PFSK-1 (cell line): ENCODE results near the gene TNNC1.

ENCODE experiments used
- FOXP2 ChIP-seq: optimal IDR thresholded peaks from 2 replicates; pipeline ENCODE3; 2011; ENCODE audit warnings: borderline replicate concordance, control low read depth, inconsistent platforms; ENCODE audit not compliant: insufficient read depth; ENCODE audit errors: extremely low read length, extremely low read depth
- POLR2AphosphoS5 ChIP-seq: IDR thresholded peaks from 2 replicates; pipeline ENCODE4 v1.6.1; 2012; ENCODE audit warnings: low read depth, mild to moderate bottlenecking, control low read depth, low read length, moderate library complexity
- REST ChIP-seq, 2 experiments: IDR thresholded peaks; 2 replicates each; pipeline versions ENCODE4 v1.6.1 to v1.8.0; 2011 to 2012; ENCODE audit warnings: low read depth in 2 of 2, low read length in 2 of 2, control low read depth in 1 of 2, inconsistent platforms in 1 of 2, mild to moderate bottlenecking in 1 of 2, moderate library complexity in 1 of 2; ENCODE audit not compliant: insufficient read depth in 1 of 2
- SIN3A ChIP-seq: IDR thresholded peaks from 2 replicates; pipeline ENCODE4 v1.6.1; 2012; ENCODE audit warnings: mild to moderate bottlenecking, low read length, moderate library complexity, borderline replicate concordance; ENCODE audit not compliant: insufficient read depth
- TAF1 ChIP-seq: IDR thresholded peaks from 2 replicates; pipeline ENCODE4 v1.6.1; 2012; ENCODE audit warnings: low read length, control low read depth, borderline replicate concordance; ENCODE audit not compliant: insufficient read depth

The TNNC1 gene

GRCh38 chr3:52487788-52488691 lies 34.2 kb upstream of the TNNC1 start:
- no peak for TF ChIP-seq REST (IDR thresholded peaks at IDR 0.05; ENCODE audit: insufficient read depth in 1 of 2, low read depth in 2 of 2, low read length in 2 of 2)
- no peak for TF ChIP-seq TAF1

GRCh38 chr3:52487050-52487787 lies 33.4 kb upstream of the TNNC1 start:
- TF ChIP-seq REST (IDR thresholded peaks at IDR 0.05; ENCODE audit: insufficient read depth in 1 of 2, low read depth in 2 of 2, low read length in 2 of 2) (no peak), SIN3A (no peak), TAF1 (no peak), FOXP2 (no peak), POLR2AphosphoS5 (no peak)

GRCh38 chr3:52484680-52485461 lies 31.0 kb upstream of the TNNC1 start:
- TF ChIP-seq SIN3A = no peak

- TF ChIP-seq POLR2AphosphoS5 (no peak), TAF1 (no peak), SIN3A (no peak), FOXP2 (no peak), REST (IDR thresholded peaks at IDR 0.05; ENCODE audit: insufficient read depth in 1 of 2, low read depth in 2 of 2, low read length in 2 of 2) (no peak)
These were observed 29.9 kb upstream of the TNNC1 start for GRCh38 chr3:52483577-52484381.

- TF ChIP-seq TAF1 (no peak), FOXP2 (no peak), SIN3A (no peak), REST (IDR thresholded peaks at IDR 0.05; ENCODE audit: insufficient read depth in 1 of 2, low read depth in 2 of 2, low read length in 2 of 2) (no peak), POLR2AphosphoS5 (no peak)
These were observed 29.2 kb upstream of the TNNC1 start for GRCh38 chr3:52483081-52483480.
